ENCODE measurements around the gene INPP4A. TPM values are rescaled to one million over a fixed set of nuclear protein-coding genes. Genes with fewer than 3 reads are reported as not detected.

INPP4A gene
- total and polyA plus RNA-seq, 2 of the 13 experiments (the other 11 are each of a cell fraction or from before 2014, with no cell fraction given) = 10.1 to 10.9 TPM

DNA sequence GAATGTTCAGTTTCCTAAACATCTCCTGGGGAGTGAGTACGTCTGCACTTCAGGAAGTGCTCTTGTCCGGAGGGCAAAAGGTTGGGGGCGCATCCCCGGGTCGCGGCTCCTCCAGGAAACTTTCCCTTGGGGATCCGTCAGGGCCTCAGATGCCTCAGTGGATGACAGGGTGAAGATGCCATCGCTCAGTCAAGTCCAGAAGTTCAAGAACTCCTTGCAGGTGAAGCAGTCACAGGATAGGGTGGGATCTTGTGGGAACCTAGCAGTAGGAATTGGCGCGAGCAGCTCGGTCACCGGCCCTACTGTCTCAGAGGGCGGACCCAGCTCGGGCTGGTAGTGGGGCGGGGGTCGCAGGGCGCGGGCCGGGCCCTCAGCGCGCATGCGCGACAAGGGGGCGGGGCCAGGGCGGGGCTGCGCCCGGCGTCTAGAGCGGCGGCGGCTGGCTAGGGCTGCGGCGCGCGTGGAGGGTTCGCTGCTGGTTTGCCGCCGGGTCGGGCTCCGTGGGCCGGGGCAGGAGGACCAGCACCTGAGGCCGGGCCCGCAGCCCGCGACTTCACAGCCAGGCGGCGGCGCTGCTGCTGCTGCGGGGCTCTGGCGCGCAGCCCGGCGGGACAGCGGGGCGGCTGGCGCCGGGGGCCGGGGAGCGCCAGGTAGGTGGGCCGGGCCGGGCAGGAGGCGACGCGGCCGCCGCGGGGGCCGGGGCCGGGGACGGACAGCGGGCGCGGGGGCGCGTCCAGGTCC, at the start of gene INPP4A (continued):
- TF ChIP-seq ZFX (CRISPR knock-in tag; IDR thresholded peaks at IDR 0.05; ENCODE audit: low read depth) (peak; percentile 40), PBX2 (CRISPR knock-in tag; IDR thresholded peaks at IDR 0.05) (no peak), SNAPC4 (CRISPR knock-in tag; IDR thresholded peaks at IDR 0.05) (no peak), ZFY (CRISPR knock-in tag; IDR thresholded peaks at IDR 0.05) (peak; percentile 90), NFIC (IDR thresholded peaks at IDR 0.05; ENCODE audit: low read length) (no peak), ZSCAN30 (CRISPR knock-in tag; IDR thresholded peaks at IDR 0.05) (no peak), U2AF2 (IDR thresholded peaks at IDR 0.05; ENCODE audit: low read depth, low read length) (no peak), ZNF383 (CRISPR knock-in tag; IDR thresholded peaks at IDR 0.05; ENCODE audit: borderline replicate concordance) (peak; percentile 52; the same call in 1 of the 2 replicates), ZNF160 (CRISPR knock-in tag; IDR thresholded peaks at IDR 0.05) (no peak), ARHGAP35 (CRISPR knock-in tag; IDR thresholded peaks at IDR 0.05; ENCODE audit: borderline replicate concordance) (peak; percentile 78; the same call in 1 of the 2 replicates), KAT7 (CRISPR knock-in tag; IDR thresholded peaks at IDR 0.05; ENCODE audit: borderline replicate concordance) (no peak), DMAP1 (CRISPR knock-in tag; IDR thresholded peaks at IDR 0.05) (peak; percentile 43), ZNF674 (CRISPR knock-in tag; IDR thresholded peaks at IDR 0.05; ENCODE audit: low read depth) (peak; percentile 31; the same call in 1 of the 2 replicates), ZNF274 (CRISPR knock-in tag; IDR thresholded peaks at IDR 0.05) (peak; percentile 56; the same call in 1 of the 2 replicates), RNF219 (CRISPR knock-in tag; IDR thresholded peaks at IDR 0.05) (no peak)
- TF ChIP-seq, protein P1, sequence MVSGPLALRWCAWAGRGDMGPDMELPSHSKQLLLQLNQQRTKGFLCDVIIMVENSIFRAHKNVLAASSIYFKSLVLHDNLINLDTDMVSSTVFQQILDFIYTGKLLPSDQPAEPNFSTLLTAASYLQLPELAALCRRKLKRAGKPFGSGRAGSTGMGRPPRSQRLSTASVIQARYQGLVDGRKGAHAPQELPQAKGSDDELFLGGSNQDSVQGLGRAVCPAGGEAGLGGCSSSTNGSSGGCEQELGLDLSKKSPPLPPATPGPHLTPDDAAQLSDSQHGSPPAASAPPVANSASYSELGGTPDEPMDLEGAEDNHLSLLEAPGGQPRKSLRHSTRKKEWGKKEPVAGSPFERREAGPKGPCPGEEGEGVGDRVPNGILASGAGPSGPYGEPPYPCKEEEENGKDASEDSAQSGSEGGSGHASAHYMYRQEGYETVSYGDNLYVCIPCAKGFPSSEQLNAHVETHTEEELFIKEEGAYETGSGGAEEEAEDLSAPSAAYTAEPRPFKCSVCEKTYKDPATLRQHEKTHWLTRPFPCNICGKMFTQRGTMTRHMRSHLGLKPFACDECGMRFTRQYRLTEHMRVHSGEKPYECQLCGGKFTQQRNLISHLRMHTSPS (CRISPR knock-in tag; IDR thresholded peaks at IDR 0.05; ENCODE audit: low read depth) = no peak
- TF ChIP-seq, protein P2, sequence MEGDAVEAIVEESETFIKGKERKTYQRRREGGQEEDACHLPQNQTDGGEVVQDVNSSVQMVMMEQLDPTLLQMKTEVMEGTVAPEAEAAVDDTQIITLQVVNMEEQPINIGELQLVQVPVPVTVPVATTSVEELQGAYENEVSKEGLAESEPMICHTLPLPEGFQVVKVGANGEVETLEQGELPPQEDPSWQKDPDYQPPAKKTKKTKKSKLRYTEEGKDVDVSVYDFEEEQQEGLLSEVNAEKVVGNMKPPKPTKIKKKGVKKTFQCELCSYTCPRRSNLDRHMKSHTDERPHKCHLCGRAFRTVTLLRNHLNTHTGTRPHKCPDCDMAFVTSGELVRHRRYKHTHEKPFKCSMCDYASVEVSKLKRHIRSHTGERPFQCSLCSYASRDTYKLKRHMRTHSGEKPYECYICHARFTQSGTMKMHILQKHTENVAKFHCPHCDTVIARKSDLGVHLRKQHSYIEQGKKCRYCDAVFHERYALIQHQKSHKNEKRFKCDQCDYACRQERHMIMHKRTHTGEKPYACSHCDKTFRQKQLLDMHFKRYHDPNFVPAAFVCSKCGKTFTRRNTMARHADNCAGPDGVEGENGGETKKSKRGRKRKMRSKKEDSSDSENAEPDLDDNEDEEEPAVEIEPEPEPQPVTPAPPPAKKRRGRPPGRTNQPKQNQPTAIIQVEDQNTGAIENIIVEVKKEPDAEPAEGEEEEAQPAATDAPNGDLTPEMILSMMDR (CRISPR knock-in tag; IDR thresholded peaks at IDR 0.05) = peak; percentile 30; the same call in 1 of the 2 replicates
